CD4-positive, alpha-beta T cell treated with Interleukin-17A for 4 hours (primary cell): Measurements from ENCODE around the gene DAPK3.
"Not testable (repeated sequence)": the region's sequence is repeated elsewhere in the genome, so short reads cannot be mapped to it uniquely, and the experiment has no call there.

Experiments
- DNase-seq: peaks from one replicate; pipeline ENCODE4 v3.0.0-alpha.2; 2020; ENCODE audit warnings: mixed read lengths

The DAPK3 gene

GRCh38 chr19:3977242-3978143, 6.6 kb upstream of the DAPK3 start:
- no peak for DNase-seq

DNA sequence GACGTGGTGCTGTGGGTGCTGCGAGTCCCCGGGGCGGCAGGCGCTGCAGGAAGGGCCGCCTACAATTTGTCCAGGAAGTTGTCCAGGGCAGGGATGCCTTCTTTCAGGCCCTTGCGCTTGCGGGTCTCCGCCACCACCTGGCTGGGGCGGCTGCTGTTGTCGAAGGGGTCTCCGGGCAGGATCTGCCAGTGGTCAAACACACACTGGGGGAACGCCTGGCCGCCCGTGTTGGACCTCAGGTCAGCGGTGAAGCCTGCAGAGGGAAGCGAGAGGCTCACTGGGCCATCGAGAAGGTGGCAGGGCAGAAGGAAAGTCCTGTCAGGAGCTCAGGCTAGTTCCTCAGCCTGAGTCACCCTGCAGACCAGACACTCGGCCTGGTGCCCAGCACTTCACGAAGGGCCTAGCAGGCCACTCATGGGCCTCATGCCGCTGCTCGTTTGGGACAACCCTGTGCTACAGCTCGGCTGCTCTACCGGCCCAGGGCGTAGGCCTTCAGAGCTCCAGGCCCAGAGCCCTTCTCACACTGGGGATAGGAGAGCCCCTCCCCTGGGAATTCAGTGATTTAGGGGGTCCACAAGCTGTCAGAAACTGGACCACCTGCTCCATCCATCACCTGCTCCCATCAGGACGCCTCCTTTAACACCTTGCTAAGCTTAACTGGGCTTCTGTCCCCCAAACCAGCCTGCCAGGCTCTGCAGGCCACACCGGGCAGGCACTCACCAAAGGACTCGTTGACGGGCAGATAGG, 5.8 kb upstream of the DAPK3 start:
- DNase-seq = no peak

GRCh38 chr19:3975637-3976087, 4.8 kb upstream of the DAPK3 start:
- no peak for DNase-seq

DNA sequence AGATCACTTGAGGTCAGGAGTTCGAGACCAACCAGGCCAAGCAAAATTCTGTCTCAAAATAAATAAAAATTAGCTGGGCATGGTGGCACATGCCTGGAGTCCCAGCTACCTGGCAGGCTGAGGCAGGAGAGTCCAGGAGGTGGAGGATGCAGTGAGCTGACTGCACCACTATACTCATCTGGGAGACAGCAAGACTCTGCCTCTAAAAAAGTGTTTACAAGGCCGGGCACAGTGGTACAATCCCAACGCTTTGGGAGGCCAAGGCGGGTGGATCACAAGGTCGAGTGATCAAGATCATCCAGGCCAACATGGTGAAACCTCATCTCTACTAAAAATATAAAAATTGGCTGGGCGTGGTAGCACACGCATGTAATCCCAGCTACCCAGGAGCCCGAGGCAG, 4.2 kb upstream of the DAPK3 start:
- DNase-seq = no peak

- DNase-seq = no peak
Observed at GRCh38 chr19:3970313-3970807, 539 bp downstream of the DAPK3 start.

DNA sequence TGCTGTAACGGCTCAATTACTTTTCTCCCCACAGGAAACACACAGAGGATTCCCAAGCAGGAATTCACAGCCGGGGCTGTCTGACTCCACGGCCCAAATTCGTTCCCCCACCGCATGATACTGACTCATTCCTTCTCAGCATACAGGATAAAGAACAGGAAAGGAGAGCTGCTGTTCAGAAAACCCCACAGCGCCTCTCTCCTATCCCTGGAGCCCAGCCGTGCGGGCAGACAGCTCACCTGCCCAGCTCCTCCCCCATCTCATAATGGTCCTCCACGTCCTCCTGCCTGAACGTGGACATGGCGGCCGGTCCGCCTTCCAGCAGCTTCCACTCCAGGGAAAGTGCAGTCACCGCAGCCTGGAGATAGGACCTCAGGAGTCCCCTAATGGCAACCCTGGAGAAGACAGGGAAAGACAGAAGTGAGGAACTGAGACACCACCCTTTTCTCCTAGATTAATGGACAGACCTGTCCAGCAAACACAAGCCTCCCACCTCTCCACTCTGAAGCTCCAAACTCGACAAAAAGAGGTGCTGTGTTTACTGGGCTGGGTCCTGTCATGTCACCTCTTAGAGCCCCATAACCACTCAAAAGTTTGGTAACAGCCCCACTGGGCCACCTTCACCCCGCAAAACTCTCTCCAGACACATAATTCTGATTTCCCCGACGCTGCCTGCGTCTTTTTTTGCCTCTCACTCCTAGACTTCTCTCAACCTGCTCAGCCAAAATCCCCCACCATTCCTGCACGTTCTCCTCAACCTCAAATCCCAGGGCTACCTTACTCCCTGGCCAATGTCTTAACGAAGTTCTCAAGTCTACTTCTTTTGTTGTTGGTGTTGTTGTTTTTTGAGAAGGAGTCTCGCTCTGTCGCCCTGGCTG, 1.2 kb downstream of the DAPK3 start:
- DNase-seq = no peak

DNA sequence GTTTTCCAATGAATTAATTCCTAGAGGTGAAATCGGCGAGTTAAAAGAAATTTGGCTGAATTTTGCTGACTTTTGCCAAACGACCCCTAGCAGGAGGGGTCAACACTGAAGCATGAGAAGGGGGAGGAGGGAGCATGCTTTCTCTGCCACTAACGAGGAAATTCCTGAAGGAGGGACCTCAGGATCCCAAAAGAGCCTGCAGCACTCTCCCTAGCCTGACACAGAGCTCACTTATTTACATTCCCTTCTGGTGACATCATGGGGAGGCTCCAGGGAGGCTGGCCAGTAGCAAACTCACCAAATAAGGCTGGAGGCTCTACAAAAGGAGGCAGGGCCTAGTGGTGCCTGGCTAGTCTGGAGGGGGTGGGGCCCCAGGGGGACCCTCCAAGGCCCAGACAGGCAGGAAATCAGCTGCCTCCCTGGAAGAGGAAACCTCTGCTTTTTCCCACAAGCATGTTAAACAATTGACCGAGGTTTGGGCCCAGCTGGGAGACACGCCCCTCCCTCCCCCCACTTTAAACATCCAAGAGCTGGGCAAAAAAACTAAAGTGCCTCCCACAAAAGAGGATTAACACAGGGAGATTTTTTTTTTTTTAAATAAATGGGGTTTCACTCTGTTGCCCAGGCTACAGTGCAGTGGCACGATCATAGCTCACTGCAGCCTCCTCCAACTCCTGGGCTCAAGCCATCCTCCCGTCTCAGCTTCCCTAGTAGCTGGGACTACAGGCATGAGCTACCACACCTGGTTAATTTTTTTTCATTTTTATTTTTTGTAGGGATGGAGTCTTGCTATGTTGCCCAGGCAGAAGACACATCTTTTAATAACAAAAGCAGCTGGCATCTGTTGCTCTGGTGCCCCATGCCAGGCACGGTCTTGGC, 2.1 kb downstream of the DAPK3 start:
- DNase-seq = no peak

DNA sequence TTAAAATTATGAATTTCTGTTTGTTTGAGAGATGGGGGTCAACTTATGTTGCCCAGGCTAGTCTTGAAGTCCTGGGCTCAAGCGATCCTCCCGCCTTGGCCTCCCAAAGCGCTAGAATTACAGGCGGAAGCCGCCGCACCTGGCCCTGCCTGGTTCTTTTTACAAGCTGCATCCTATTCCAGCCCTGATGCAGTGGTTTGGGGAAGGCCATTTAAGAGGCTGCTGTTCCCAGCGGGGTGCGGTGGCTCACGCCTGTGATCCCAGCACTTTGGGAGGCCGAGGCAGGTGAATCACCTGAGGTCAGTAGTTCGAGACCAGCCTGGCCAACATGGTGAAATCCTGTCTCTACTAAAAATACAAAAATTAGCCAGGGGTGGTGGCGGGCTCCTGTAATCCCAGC, 2.9 kb downstream of the DAPK3 start:
- not testable (repeated sequence) for DNase-seq

GRCh38 chr19:3966051-3967017, 4.6 kb downstream of the DAPK3 start:
- DNase-seq = no peak

DNA sequence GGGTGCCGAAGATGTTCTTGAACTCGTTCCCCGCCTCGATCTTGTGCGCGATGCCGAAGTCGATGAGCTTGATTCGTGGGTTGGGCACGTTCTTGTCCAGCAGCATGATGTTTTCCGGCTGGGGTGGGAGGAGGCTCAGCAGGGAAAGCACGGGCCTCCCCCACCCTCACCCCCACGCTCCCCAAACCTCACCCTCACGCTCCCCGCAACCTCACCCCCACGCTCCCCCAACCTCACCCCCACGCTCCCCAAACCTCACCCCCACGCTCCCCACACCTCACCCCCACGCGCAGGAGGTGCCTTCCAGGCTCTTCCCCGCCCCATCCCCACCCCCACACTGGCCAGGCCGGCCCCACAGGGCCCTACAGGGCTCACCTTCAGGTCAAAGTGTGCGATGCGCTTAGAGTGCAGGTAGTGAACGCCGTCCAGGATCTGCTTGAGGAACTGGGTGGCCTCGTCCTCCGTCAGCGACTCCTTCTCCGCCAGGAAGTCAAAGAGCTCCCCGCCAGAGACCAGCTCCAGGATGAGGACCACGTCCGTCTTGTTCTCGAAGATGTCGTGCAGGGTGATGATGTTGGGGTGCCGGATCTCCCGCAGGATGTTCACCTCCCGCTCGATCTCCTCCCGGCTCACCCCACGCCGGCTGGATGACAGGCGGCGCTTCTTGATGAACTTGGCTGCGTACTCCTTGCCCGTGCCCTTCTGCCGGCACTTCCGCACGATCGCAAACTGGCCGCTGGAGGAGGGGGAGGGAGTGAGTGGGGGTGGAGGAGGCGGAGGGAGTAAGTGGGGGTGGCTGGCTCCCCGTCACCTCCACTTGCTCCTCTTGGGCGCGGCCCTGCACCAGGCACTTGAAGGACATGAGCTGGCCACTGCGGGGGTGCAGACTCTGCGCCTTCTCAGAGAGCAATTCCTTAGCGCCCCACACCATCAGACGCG, 6.4 kb downstream of the DAPK3 start:
- DNase-seq = no peak

DNA sequence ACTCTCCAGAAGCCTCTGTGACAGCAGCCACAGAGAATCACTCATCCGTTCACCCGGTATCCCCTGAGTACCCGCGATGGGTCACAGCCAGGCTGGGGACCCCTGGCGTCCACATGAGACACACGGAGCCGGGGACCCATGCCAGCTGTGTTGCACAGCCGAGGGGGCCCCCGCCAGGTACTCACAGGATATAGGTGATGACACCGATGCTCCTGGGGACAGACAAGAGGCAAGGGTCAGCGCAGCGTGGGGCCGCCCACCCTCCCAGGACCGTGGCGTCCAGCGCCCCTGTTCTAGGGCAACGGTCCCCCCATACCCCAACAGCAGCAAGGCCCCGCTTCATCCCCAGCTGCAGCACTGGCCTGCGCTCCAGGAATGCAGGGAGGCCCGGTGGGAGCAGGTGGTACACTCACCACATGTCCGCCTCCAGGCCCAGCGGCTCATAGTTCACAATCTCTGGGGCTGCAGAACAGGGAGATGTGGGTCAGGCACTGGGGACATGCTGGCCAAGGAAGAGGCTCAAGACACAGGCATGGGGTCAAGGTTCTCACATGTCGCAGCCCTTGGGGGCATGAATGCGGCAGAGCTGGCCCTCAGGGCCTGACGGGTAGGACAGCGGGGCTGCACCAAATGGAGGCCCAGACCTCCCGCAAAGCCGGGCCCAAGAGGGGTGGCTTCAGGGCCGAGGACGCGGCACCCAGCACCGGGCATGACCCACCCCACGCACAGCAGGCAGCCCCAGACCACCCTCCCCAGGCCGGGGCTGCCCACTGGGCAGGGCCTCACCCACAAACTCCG, 7.2 kb downstream of the DAPK3 start:
- DNase-seq = no peak

DNA sequence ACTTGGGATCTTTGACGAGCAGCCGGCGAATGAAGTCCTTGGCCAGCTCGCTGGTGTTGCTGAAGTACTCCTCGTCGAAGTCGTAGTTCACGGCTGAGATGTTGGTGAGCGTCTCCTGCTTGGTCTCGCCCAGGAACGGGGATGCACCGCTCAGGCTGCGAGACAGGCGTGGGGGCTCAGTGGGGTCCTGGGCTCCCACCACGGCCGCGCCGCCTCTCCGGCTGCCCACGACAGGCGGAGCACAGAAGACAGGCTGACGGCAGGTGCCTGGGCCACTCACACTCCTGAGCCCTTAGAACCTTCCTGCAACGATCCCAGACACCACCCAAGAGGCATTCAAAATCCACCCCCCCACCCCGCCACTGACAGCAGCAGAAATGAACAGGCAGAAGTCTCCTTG, 9.9 kb downstream of the DAPK3 start:
- no peak for DNase-seq

GRCh38 chr19:3959766-3960131, 11.2 kb downstream of the DAPK3 start:
- DNase-seq = no peak

GRCh38 chr19:3958836-3959765, 11.8 kb downstream of the DAPK3 start:
- no peak for DNase-seq

DNA sequence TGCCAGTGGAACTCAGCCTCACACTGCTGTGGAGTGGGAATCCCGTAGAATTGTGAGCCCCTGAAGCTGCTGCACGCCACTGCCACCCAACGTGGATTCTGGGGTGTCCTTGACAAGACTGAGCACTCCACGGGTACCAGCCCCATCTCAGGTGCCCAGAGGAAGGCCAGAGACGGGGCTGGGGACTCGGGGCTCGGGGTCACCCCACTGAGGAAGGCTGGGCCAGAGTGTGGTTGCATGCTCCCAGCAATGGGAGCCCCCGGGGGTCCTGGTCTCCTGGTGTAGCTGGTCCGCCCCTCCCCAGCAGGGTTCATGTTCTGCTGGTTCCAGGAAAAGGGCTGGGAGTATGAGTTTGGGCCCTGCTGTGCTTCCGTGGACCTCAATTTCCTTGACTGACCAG, 15.2 kb downstream of the DAPK3 start:
- DNase-seq = no peak

GRCh38 chr19:3955276-3955675, 15.6 kb downstream of the DAPK3 start:
- not testable (repeated sequence) for DNase-seq

DNA sequence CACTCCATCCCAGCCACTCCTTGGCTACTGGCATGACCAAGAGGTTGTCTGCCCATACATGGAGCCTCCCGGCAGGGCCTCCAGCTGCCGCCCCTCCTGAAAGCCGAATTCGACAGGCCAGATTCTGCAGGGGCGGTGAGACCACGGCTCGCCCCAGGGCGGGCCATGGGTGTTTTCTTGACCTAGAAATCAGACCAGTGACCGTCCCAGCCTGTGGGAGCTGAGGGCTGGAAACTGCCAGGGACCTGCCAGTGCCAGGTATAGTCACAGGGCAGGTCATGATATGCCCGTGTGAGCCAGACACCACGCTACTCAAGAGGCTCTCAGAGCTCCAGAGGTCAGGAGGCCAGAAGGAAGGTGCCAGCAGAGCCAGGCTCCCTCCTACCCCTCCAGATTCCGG, 16.8 kb downstream of the DAPK3 start:
- DNase-seq = no peak
